SU-DHL-6 (cell line): Measurements from ENCODE around the gene TAGLN.

ENCODE experiments used
- H2AFZ ChIP-seq: fragments of 200-600 bp; sonication (generic); 2 replicates; pipeline ENCODE4 v1.6.1; 2014; ENCODE audit warnings: low read depth, mild to moderate bottlenecking, moderate library complexity, mixed read lengths, antibody characterized with exemption, low read length; ENCODE audit not compliant: severe bottlenecking
- H3F3A ChIP-seq: fragments of 200-600 bp; shearing (Covaris generic); 2 replicates; pipeline ENCODE4 v1.6.0; 2016; ENCODE audit warnings: antibody characterized with exemption, mild to moderate bottlenecking; ENCODE audit not compliant: insufficient read depth
- H3K27ac ChIP-seq: fragments of 200-600 bp; sonication (generic); 2 replicates; pipeline ENCODE4 v1.5.1; 2016; ENCODE audit warnings: low read depth, mild to moderate bottlenecking, low read length, moderate library complexity, mixed read lengths
- H3K27me3 ChIP-seq: fragments of 200-600 bp; sonication (generic), shearing (Covaris generic); 2 replicates; pipeline ENCODE4 v1.6.0; 2014; ENCODE audit warnings: mild to moderate bottlenecking, low read length
- H3K36me3 ChIP-seq: fragments of 200-600 bp; sonication (generic); 2 replicates; pipeline ENCODE4 v1.6.1; 2014; ENCODE audit warnings: mild to moderate bottlenecking, low read length, mixed read lengths
- H3K4me2 ChIP-seq: fragments of 300-600, 200-600 bp; shearing (Covaris generic), sonication (generic); 2 replicates; pipeline ENCODE4 v1.6.0; 2014; ENCODE audit warnings: low read length, low read depth, mild to moderate bottlenecking; ENCODE audit not compliant: poor library complexity, severe bottlenecking
- H3K4me3 ChIP-seq: fragments of 200-600 bp; sonication (generic); 2 replicates; pipeline ENCODE4 v1.5.1; 2014; ENCODE audit warnings: antibody characterized with exemption, low read length, mild to moderate bottlenecking, mixed read lengths; ENCODE audit not compliant: insufficient read depth, poor library complexity, severe bottlenecking
- H3K79me2 ChIP-seq: fragments of 200-600 bp; sonication (generic); 2 replicates; pipeline ENCODE4 v1.6.1; 2014; ENCODE audit warnings: mild to moderate bottlenecking, low read length, moderate library complexity; ENCODE audit not compliant: insufficient read depth
- H3K9ac ChIP-seq: fragments of 200-600 bp; sonication (generic); 2 replicates; pipeline ENCODE4 v1.7.0; 2014; ENCODE audit warnings: mild to moderate bottlenecking, low read length
- H3K9me2 ChIP-seq: fragments of 200-600 bp; sonication (generic); replicated peaks from 2 replicates; pipeline ENCODE4 v1.6.1; 2014; ENCODE audit warnings: low read length; ENCODE audit not compliant: insufficient read depth
- H3K9me3 ChIP-seq: fragments of 200-600 bp; sonication (generic); 2 replicates; pipeline ENCODE4 v1.6.1; 2014; ENCODE audit warnings: low read length, mixed read lengths; ENCODE audit not compliant: insufficient read depth
- H4K20me1 ChIP-seq: fragments of 200-600 bp; sonication (generic); 2 replicates; pipeline ENCODE4 v1.6.1; 2014; ENCODE audit warnings: low read depth, mild to moderate bottlenecking, antibody characterized with exemption, low read length, moderate library complexity, mixed read lengths
- CTCF ChIP-seq: fragments of 200-600 bp; sonication (generic); IDR thresholded peaks from one replicate; pipeline ENCODE4 v1.5.1; 2017; ENCODE audit warnings: antibody characterized with exemption, mild to moderate bottlenecking, low read length, moderate library complexity; ENCODE audit not compliant: insufficient read depth, poor library complexity, severe bottlenecking
- EZH2phosphoT487 ChIP-seq: fragments of 200-600 bp; sonication (generic), shearing (Covaris generic); conservative IDR thresholded peaks from 2 replicates; pipeline ENCODE4 v1.6.1; 2018; ENCODE audit warnings: mild to moderate bottlenecking, antibody characterized with exemption, low read length, moderate library complexity, mixed read lengths

Gene TAGLN

GRCh38 chr11:117166491-117166890, 32.7 kb upstream of the TAGLN start:
- H4K20me1 ChIP-seq: no peaks in the 10 kb centered on the region
- H3F3A ChIP-seq: no peaks in the 10 kb centered on the region
- peaks cover 38% of the 10 kb centered on the region; the same call in 1 of the 2 replicates for H3K36me3 ChIP-seq
- no peaks in the 10 kb centered on the region for H3K9me2 ChIP-seq
- H2AFZ ChIP-seq: no peak overlapping the region
- no peak for TF ChIP-seq CTCF
- TF ChIP-seq EZH2phosphoT487: no peak
- no peak overlapping the region for H3K27ac ChIP-seq
- H3K4me3 ChIP-seq: no peak overlapping the region
- no peaks in the 10 kb centered on the region for H3K9me3 ChIP-seq
- 0 out of 2 replicates have a peak, but pooled peaks cover 3% of the 10 kb centered on the region for H3K79me2 ChIP-seq
- no peaks in the 10 kb centered on the region for H3K27me3 ChIP-seq
- H3K4me2 ChIP-seq: no peak overlapping the region
- no peak overlapping the region for H3K9ac ChIP-seq

GRCh38 chr11:117169736-117170135, 29.4 kb upstream of the TAGLN start:
- no peak overlapping the region for H2AFZ ChIP-seq
- H4K20me1 ChIP-seq: no peaks in the 10 kb centered on the region
- H3K79me2 ChIP-seq: no peaks in the 10 kb centered on the region
- H3K36me3 ChIP-seq: peaks cover 25% of the 10 kb centered on the region; the same call in 1 of the 2 replicates
- H3K9ac ChIP-seq: no peak overlapping the region
- no peaks in the 10 kb centered on the region for H3K9me3 ChIP-seq
- H3K4me3 ChIP-seq: no peak overlapping the region
- H3F3A ChIP-seq: no peaks in the 10 kb centered on the region
- H3K27ac ChIP-seq: no peak overlapping the region
- no peak for TF ChIP-seq EZH2phosphoT487
- no peak for TF ChIP-seq CTCF
- no peaks in the 10 kb centered on the region for H3K9me2 ChIP-seq
- H3K4me2 ChIP-seq: no peak overlapping the region
- H3K27me3 ChIP-seq: no peaks in the 10 kb centered on the region

GRCh38 chr11:117170210-117170609, 29.0 kb upstream of the TAGLN start:
- Histone ChIP-seq H3K9me2 (no peaks in the 10 kb centered on the region), H2AFZ (no peak overlapping the region), H3K36me3 (peaks cover 24% of the 10 kb centered on the region; the same call in 1 of the 2 replicates), H3K9me3 (no peaks in the 10 kb centered on the region), H4K20me1 (no peaks in the 10 kb centered on the region), H3K27me3 (no peaks in the 10 kb centered on the region), H3K9ac (no peak overlapping the region), H3F3A (no peaks in the 10 kb centered on the region), H3K4me3 (no peak overlapping the region), H3K79me2 (no peaks in the 10 kb centered on the region), H3K27ac (no peak overlapping the region), H3K4me2 (no peak overlapping the region)
- TF ChIP-seq EZH2phosphoT487: no peak
- TF ChIP-seq CTCF: no peak
